Measurements from ENCODE around the gene CD52. TPM values are rescaled to one million over a fixed set of nuclear protein-coding genes. Genes with fewer than 3 reads are reported as not detected.

CD52 gene
- total and polyA plus RNA-seq, 2 of the 13 experiments (the other 11 are each of a cell fraction or from before 2014, with no cell fraction given) = 0.32 TPM; not detected in 1

DNA sequence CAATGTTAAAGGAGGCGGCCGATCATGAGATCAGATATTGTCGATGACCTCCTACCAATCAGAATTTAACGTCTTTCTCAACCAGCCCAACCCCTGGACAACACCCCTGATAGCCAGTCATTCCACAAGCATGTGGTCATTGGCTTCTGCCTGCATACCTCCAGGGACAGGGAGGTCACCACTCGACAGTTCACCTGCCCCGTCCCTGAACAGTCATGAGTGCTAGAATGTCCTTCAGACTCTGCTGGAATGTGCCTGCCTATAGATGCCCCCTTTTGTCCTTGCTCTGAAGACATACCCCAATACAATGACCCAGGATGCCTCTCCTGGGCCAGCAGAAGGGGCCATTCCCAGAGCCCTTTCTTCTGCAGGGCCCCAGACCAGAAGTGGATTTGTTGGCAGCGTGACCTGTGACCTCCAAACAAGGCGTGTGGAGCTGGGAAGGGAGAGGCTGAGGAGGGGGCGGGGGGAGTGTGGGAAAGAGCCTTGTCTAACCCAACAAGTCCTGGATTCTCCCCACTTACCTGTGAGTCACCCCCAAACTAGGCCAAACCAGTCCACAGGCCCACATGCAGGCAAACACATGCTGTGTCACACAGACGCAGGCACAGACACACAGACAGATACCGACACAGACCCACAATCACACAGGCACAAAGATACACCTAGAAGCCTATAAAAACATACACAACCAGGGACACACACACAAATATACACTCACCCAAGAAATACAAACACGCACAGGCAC lies 34.0 kb downstream of the CD52 start (continued):
- TF ChIP-seq ZNF770 (CRISPR knock-in tag; IDR thresholded peaks at IDR 0.05) (no peak), U2AF2 (IDR thresholded peaks at IDR 0.05; ENCODE audit: low read depth, low read length) (no peak), SCMH1 (CRISPR knock-in tag; IDR thresholded peaks at IDR 0.05; ENCODE audit: borderline replicate concordance) (no peak), ESRRA (CRISPR knock-in tag; IDR thresholded peaks at IDR 0.05; ENCODE audit: low read depth) (peak; percentile 73), HHEX (CRISPR knock-in tag; IDR thresholded peaks at IDR 0.05) (no peak), ZNF10 (CRISPR knock-in tag; IDR thresholded peaks at IDR 0.05; ENCODE audit: borderline replicate concordance, low read depth) (no peak), HOXA3 (CRISPR knock-in tag; IDR thresholded peaks at IDR 0.05) (peak; percentile 77), ZNF556 (CRISPR knock-in tag; IDR thresholded peaks at IDR 0.05; ENCODE audit: borderline replicate concordance) (no peak), GABPA (IDR thresholded peaks at IDR 0.05; ENCODE audit: low read depth, low read length) (no peak), GABPA (CRISPR knock-in tag; IDR thresholded peaks at IDR 0.05; ENCODE audit: low read depth) (no peak), RNF219 (CRISPR knock-in tag; IDR thresholded peaks at IDR 0.05) (no peak), NFIC (IDR thresholded peaks at IDR 0.05; ENCODE audit: low read length) (0 out of 2 replicates have a peak, but pooled peaks have one; percentile 17), SATB2 (CRISPR knock-in tag; IDR thresholded peaks at IDR 0.05) (no peak), ZNF570 (CRISPR knock-in tag; IDR thresholded peaks at IDR 0.05; ENCODE audit: borderline replicate concordance) (no peak), ZNF101 (CRISPR knock-in tag; IDR thresholded peaks at IDR 0.05; ENCODE audit: borderline replicate concordance, low read depth) (no peak), ARNT2 (CRISPR knock-in tag; IDR thresholded peaks at IDR 0.05; ENCODE audit: low read depth) (no peak), EEA1 (CRISPR knock-in tag; IDR thresholded peaks at IDR 0.05; ENCODE audit: borderline replicate concordance) (no peak), TCF7L2 (IDR thresholded peaks at IDR 0.05; ENCODE audit: low read depth, low read length) (no peak), ZNF326 (CRISPR knock-in tag; IDR thresholded peaks at IDR 0.05; ENCODE audit: borderline replicate concordance) (no peak), ZSCAN12 (CRISPR knock-in tag; IDR thresholded peaks at IDR 0.05) (no peak), PHF5A (CRISPR knock-in tag; IDR thresholded peaks at IDR 0.05; ENCODE audit: low read depth, unreplicated experiment) (no peak), ZNF543 (CRISPR knock-in tag; IDR thresholded peaks at IDR 0.05) (no peak)
- TF ChIP-seq, protein P1, sequence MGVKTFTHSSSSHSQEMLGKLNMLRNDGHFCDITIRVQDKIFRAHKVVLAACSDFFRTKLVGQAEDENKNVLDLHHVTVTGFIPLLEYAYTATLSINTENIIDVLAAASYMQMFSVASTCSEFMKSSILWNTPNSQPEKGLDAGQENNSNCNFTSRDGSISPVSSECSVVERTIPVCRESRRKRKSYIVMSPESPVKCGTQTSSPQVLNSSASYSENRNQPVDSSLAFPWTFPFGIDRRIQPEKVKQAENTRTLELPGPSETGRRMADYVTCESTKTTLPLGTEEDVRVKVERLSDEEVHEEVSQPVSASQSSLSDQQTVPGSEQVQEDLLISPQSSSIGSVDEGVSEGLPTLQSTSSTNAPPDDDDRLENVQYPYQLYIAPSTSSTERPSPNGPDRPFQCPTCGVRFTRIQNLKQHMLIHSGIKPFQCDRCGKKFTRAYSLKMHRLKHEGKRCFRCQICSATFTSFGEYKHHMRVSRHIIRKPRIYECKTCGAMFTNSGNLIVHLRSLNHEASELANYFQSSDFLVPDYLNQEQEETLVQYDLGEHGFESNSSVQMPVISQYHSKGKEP (CRISPR knock-in tag; IDR thresholded peaks at IDR 0.05) = no peak

All from HepG2 (cell line).